Panc1 (cell line): ENCODE results near the gene OR52M1. TPM values are rescaled to one million over a fixed set of nuclear protein-coding genes. Genes with fewer than 3 reads are reported as not detected.

Experiments
- ATAC-seq: fragments of 200-7000 bp; cut with Tn5 transposase; 2 replicates; pipeline ENCODE4 v1.9.1; 2020; ENCODE audit warnings: mild to moderate bottlenecking, moderate library complexity
- BruUV-seq: library from RNA; stranded (reverse); fragments of 400-500 nt; replicated peaks from 2 replicates; lab custom pipeline; 2021; lab: Mats Ljungman, UMichigan
- CTCF ChIA-PET: fragments of 300-600 bp; sonication (Branson Sonifier 250); formaldehyde crosslinking; loops from one replicate; lab custom pipeline; 2022; ENCODE audit warnings: antibody characterized with exemption; lab: Charles Lee
- POLR2A ChIA-PET: fragments of 300-600 bp; sonication (Branson Sonifier 250); formaldehyde crosslinking; loops from one replicate; lab custom pipeline; 2022; ENCODE audit warnings: antibody characterized with exemption; lab: Charles Lee
- DNase-seq: peaks from one replicate; pipeline ENCODE4 v3.0.0-alpha.2; 2010; ENCODE audit warnings: low read depth, low spot score
- H3K27ac ChIP-seq: 2 replicates; pipeline ENCODE4 v1.5.1; 2011; ENCODE audit warnings: mild to moderate bottlenecking, low read length, inconsistent platforms
- H3K27me3 ChIP-seq: fragments of 200-500 bp; sonication (Bioruptor generic); 2 replicates; pipeline ENCODE4 v1.6.0; 2014; ENCODE audit warnings: low read length, inconsistent platforms; ENCODE audit not compliant: control insufficient read depth, insufficient read depth
- H3K36me3 ChIP-seq: fragments of 200-500 bp; sonication (Bioruptor generic); 2 replicates; pipeline ENCODE4 v1.5.1; 2014; ENCODE audit warnings: inconsistent platforms, mild to moderate bottlenecking, low read length, moderate library complexity; ENCODE audit not compliant: control insufficient read depth, insufficient read depth
- H3K4me1 ChIP-seq: 2 replicates; pipeline ENCODE4 v1.5.1; 2011; ENCODE audit warnings: inconsistent platforms, mild to moderate bottlenecking, low read length, moderate library complexity; ENCODE audit not compliant: control insufficient read depth, insufficient read depth
- H3K4me3 ChIP-seq, 2 experiments: 2 replicates each; pipeline ENCODE4 v1.5.1; 2011 to 2012; ENCODE audit warnings: low read depth in 2 of 2, low read length in 2 of 2, mild to moderate bottlenecking in 2 of 2, inconsistent platforms in 1 of 2, moderate library complexity in 1 of 2
- H3K9me3 ChIP-seq: fragments of 200-500 bp; sonication (Bioruptor generic); 2 replicates; pipeline ENCODE4 v1.5.1; 2014; ENCODE audit warnings: low read depth, mild to moderate bottlenecking, inconsistent platforms, low read length, moderate library complexity; ENCODE audit not compliant: control insufficient read depth, insufficient read depth
- CTCF ChIP-seq: fragments of 450-650 bp; IDR thresholded peaks from 2 replicates; pipeline ENCODE4 v1.5.1; 2017; ENCODE audit warnings: mild to moderate bottlenecking
- POLR2AphosphoS5 ChIP-seq: IDR thresholded peaks from 2 replicates; pipeline ENCODE4 v1.6.1; 2012; ENCODE audit warnings: mild to moderate bottlenecking, low read depth, low read length, moderate library complexity
- SIN3A ChIP-seq: IDR thresholded peaks from 2 replicates; pipeline ENCODE4 v1.6.1; 2012; ENCODE audit warnings: low read depth, mild to moderate bottlenecking, low read length, moderate library complexity, borderline replicate concordance; ENCODE audit not compliant: insufficient read depth
- TCF7L2 ChIP-seq: IDR thresholded peaks from 2 replicates; pipeline ENCODE4 v1.6.1; 2011; ENCODE audit warnings: mild to moderate bottlenecking, low read depth, low read length, inconsistent platforms
- in situ Hi-C: cut with HindIII; loops from 2 replicates; pipeline ENCODE4 v1.10.0; 2016; ENCODE audit warnings: low sequenced_read_pairs, low pct_unique_long_range_greater_than_20kb
- intact Hi-C: fragments of 100-400 bp; cut with micrococcal nuclease; formaldehyde crosslinking; loops from one replicate; pipeline ENCODE4 v1.10.0; 2022; ENCODE audit not compliant: unreplicated experiment
- total RNA-seq: library from RNA; stranded (reverse); gene quantifications from one replicate; pipeline ENCODE4 v1.2.1, GENCODE V29; 2021; ENCODE audit not compliant: unreplicated experiment
- TF ChIP-seq, protein P1 (sequence below), 2 experiments: IDR thresholded peaks; 2 replicates each; pipeline ENCODE4 v1.6.1; 2011 to 2012; ENCODE audit warnings: low read depth in 2 of 2, control low read depth in 1 of 2, low read length in 1 of 2, mild to moderate bottlenecking in 1 of 2, moderate library complexity in 1 of 2; ENCODE audit not compliant: insufficient read depth in 1 of 2

The OR52M1 gene
- total RNA-seq, 1 experiment from 2014 or later, result not detected

DNA sequence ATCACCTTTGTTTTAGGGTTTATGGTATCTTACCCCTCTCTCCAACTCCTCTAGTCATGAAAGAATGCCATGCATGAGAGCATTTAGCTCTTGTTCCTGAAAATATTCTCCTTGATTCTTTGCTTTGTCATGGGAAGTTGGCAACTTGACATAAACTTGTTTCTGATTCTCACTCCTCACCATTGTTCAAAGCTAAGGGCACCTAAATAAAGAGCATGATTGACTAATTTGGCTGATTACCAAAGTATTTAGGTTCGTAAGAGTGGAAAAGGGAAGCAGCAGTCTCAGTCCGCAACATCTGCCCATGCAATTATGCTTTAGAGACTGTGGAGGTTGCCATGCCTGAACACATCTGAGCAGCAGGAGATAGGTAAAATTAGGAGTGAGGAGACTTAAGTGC lies 36.1 kb upstream of the OR52M1 start:
- Histone ChIP-seq H3K27ac (no peak overlapping the region), H3K4me3 (no peak overlapping the region), H3K36me3 (no peaks in the 10 kb centered on the region), H3K4me1 (no peaks in the 10 kb centered on the region), H3K9me3 (no peaks in the 10 kb centered on the region), H3K27me3 (no peaks in the 10 kb centered on the region; the same call in 1 of the 2 replicates)
- intact Hi-C loops, result no loop called here
- no TSS peak for BruUV-seq
- no peak for TF ChIP-seq SIN3A
- no peak for TF ChIP-seq CTCF
- no peak for TF ChIP-seq TCF7L2
- TF ChIP-seq POLR2AphosphoS5, result no peak
- TF ChIP-seq, protein P1, sequence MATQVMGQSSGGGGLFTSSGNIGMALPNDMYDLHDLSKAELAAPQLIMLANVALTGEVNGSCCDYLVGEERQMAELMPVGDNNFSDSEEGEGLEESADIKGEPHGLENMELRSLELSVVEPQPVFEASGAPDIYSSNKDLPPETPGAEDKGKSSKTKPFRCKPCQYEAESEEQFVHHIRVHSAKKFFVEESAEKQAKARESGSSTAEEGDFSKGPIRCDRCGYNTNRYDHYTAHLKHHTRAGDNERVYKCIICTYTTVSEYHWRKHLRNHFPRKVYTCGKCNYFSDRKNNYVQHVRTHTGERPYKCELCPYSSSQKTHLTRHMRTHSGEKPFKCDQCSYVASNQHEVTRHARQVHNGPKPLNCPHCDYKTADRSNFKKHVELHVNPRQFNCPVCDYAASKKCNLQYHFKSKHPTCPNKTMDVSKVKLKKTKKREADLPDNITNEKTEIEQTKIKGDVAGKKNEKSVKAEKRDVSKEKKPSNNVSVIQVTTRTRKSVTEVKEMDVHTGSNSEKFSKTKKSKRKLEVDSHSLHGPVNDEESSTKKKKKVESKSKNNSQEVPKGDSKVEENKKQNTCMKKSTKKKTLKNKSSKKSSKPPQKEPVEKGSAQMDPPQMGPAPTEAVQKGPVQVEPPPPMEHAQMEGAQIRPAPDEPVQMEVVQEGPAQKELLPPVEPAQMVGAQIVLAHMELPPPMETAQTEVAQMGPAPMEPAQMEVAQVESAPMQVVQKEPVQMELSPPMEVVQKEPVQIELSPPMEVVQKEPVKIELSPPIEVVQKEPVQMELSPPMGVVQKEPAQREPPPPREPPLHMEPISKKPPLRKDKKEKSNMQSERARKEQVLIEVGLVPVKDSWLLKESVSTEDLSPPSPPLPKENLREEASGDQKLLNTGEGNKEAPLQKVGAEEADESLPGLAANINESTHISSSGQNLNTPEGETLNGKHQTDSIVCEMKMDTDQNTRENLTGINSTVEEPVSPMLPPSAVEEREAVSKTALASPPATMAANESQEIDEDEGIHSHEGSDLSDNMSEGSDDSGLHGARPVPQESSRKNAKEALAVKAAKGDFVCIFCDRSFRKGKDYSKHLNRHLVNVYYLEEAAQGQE (IDR thresholded peaks at IDR 0.05; ENCODE audit: insufficient read depth in 1 of 2, low read depth in 2 of 2, low read length in 1 of 2), result no peak
- in situ Hi-C loops, result no loop called here
- CTCF ChIA-PET, result no interaction called here
- POLR2A ChIA-PET, result no interaction called here
- ATAC-seq (no peak), DNase-seq (no peak)

- no peak for DNase-seq
- H3K27ac ChIP-seq, result no peak overlapping the region
- H3K4me3 ChIP-seq, result no peak overlapping the region
- in situ Hi-C loops (no loop called here), intact Hi-C loops (no loop called here)
- H3K27me3 ChIP-seq, result no peaks in the 10 kb centered on the region; the same call in 1 of the 2 replicates
- no peak for ATAC-seq
- no peaks in the 10 kb centered on the region for H3K9me3 ChIP-seq
- CTCF ChIA-PET, result no interaction called here
- H3K36me3 ChIP-seq, result no peaks in the 10 kb centered on the region
- H3K4me1 ChIP-seq, result no peaks in the 10 kb centered on the region
- no TSS peak for BruUV-seq
- POLR2A ChIA-PET, result no interaction called here
- no peak; the same call in 1 of the 2 replicates for TF ChIP-seq CTCF
- no peak for TF ChIP-seq TCF7L2
- TF ChIP-seq, protein P1 (IDR thresholded peaks at IDR 0.05; ENCODE audit: insufficient read depth in 1 of 2, low read depth in 2 of 2, low read length in 1 of 2), result no peak
- TF ChIP-seq SIN3A, result no peak
- TF ChIP-seq POLR2AphosphoS5, result no peak
Observed at GRCh38 chr11:4511282-4512245, 33.4 kb upstream of the OR52M1 start.
